ENCODE results near the gene GPR132.

GPR132 gene

DNA sequence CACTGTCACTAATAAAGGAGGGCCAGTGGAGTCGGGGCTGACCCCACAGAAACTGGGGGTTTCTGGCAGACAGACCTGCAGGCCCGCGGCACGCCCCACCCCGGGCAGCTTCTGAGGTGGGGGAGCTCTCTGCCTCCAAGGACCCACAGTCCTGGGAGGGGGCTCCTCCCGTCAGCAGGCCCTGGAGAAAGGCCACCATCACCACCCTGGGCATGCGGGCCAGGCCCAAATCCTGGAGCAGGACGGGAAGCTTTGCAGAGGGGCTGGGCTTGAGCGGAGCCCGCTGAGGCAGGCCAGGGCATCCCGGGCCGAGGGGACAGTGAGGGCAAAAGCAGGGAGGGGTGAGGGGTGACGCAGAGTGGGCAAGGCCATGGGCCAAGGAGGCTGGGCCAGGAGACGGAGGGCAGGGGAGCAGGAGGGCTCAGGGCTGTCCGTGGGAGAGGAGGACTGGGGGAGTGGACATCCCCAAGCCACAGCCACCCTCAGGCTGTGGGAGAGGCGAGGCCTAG lies 11.1 kb upstream of the GPR132 start:
- Histone ChIP-seq H3K9me3 (ENCODE audit: control insufficient read depth in 1 of 2, low read length in 2 of 2) (no peaks in the 10 kb centered on the region), H3K27ac (ENCODE audit: low read depth, low read length) (no peak overlapping the region), H3K27me3 (ENCODE audit: control insufficient read depth in 1 of 2, insufficient read depth in 2 of 2, low read length in 2 of 2) (peaks cover 8 to 13% of the 10 kb centered on the region in 2 donors), H3K36me3 (ENCODE audit: control insufficient read depth in 1 of 2, insufficient read depth in 2 of 2, low read length in 2 of 2) (no peaks in the 10 kb centered on the region), H3K9ac (ENCODE audit: low read depth in 1 of 2, low read length in 2 of 2) (no peak overlapping the region), H3K4me3 (ENCODE audit: low read depth in 1 of 2, low read length in 2 of 2) (no peak overlapping the region), H3K4me1 (ENCODE audit: control insufficient read depth in 1 of 2, insufficient read depth in 2 of 2, low read length in 2 of 2) (peaks cover 0 to 4% of the 10 kb centered on the region in 2 donors)

DNA sequence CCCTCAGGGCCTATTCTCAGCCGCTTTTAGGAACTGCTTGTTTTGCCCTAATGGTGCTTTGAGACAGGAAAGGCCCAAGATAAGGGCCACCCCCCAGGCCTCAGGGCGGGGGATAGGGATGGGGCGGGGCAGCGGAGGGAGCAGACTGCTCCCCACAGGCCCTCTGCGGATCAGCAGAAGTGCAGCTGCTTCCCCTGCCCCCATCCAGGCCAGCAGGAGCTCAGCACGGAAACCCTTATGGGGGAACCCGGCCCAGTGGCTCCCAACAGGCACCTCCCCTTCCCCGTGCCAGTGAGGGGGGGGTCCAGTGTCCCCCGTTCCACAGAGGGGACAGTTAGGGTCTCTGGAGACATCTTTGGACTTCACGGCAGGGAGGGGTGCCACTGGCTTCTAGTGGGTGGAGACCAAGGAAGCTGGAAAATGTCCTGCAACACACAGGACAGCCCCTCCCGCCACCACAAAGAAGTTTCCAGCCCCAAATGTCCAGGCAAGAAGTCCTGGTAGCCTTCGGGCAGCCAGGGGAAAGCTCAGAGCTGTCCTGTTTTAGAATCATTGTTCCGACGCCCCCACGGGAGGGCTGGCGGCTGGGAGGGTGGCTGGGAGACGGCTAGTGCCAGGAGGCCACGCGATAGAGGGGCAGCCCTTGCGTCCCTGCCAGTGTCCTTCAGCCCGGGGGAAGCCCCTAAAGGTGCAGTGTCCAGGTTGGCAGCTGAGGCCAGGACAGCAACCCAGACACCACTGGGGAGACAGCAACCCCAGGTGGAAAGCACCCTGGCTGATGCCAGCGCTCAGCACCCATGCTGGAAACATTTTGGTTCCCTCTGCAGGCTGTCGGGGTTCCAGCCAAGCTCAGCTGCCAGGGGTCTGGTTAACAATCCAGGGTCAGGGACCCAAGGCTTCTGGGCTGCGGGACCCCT lies 10.4 kb upstream of the GPR132 start:
- no peak overlapping the region for H3K27ac ChIP-seq (ENCODE audit: low read depth, low read length)

DNA sequence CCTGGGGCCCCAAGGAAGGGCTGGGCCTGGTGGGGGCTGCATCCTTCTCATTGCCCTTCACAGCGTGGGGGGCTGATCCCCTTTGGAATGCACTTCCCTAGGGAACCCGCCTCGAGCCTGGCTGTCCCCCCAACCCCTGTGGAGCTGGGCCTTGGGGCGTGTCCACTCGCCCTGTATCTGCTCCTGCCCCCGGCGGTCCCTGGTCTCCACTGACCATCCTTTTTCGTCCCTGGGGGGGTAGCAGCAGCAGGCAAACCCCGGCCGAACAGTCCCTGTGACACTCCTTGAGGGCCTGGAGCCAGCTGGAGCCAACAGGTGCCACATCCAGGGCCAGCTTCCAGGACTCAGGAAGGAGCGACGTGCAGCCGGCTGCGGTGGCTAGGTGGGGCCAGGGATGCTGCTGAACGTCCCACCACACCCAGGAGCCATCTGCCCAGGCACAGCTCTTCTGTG lies 9.4 kb upstream of the GPR132 start:
- Histone ChIP-seq H3K27ac (ENCODE audit: low read depth, low read length) (no peak overlapping the region), H3K36me3 (ENCODE audit: control insufficient read depth in 1 of 2, insufficient read depth in 2 of 2, low read length in 2 of 2) (no peaks in the 10 kb centered on the region), H3K4me3 (ENCODE audit: low read depth in 1 of 2, low read length in 2 of 2) (no peak overlapping the region), H3K9me3 (ENCODE audit: control insufficient read depth in 1 of 2, low read length in 2 of 2) (no peaks in the 10 kb centered on the region), H3K27me3 (ENCODE audit: control insufficient read depth in 1 of 2, insufficient read depth in 2 of 2, low read length in 2 of 2) (peaks cover 8 to 13% of the 10 kb centered on the region in 2 donors), H3K4me1 (ENCODE audit: control insufficient read depth in 1 of 2, insufficient read depth in 2 of 2, low read length in 2 of 2) (peaks cover 0 to 4% of the 10 kb centered on the region in 2 donors), H3K9ac (ENCODE audit: low read depth in 1 of 2, low read length in 2 of 2) (peak overlapping the region in 1 of 2 donors; percentile 18)

More for the DNA sequence above, 10.4 kb upstream of the GPR132 start:
- Histone ChIP-seq H3K36me3 (ENCODE audit: control insufficient read depth in 1 of 2, insufficient read depth in 2 of 2, low read length in 2 of 2) (no peaks in the 10 kb centered on the region), H3K9ac (ENCODE audit: low read depth in 1 of 2, low read length in 2 of 2) (no peak overlapping the region), H3K4me1 (ENCODE audit: control insufficient read depth in 1 of 2, insufficient read depth in 2 of 2, low read length in 2 of 2) (peaks cover 0 to 4% of the 10 kb centered on the region in 2 donors), H3K4me3 (ENCODE audit: low read depth in 1 of 2, low read length in 2 of 2) (no peak overlapping the region), H3K9me3 (ENCODE audit: control insufficient read depth in 1 of 2, low read length in 2 of 2) (no peaks in the 10 kb centered on the region), H3K27me3 (ENCODE audit: control insufficient read depth in 1 of 2, insufficient read depth in 2 of 2, low read length in 2 of 2) (peaks cover 8 to 13% of the 10 kb centered on the region in 2 donors)

DNA sequence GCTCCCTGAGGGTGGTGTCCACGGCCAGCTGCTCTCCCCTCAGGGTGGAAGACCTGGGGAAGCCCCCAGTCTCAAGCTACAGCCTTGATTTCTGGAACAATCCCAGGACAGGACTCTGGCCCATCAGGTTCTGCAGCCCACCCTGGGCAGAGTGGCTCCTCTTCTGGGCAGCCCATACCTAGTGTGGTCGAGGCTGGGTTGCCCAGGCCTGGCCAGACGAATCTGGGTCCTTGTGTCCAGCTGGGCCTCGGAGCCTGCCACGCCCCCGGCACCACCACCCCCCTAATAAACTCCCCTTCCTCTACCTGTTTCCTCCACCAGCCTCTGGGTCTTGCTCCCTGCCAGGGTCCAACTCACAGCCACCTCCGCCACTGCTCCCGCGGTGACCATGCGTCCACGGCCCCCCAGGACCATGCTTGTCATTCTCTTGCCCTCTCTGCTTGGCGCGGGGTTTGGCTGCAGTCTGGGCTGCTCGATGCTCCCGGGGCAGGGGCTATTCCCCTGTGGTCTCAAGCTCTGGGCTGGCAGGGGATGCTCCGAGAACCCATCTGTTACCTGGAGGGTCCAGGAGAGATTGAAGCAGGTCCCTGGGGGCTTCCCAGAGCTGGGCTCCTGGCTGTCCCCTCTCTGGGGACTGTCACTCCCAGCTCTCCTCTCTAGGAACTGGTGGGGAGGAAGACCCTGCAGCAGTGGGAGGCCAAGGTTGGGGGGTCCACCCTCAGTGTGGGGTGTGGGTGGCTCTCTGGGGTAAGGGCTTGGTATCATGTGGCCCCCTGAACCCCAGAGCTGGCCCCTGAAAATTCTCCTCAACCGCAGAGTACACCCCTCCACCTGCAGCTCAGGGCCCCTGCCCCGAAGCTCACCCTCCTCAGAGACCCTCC lies 8.7 kb upstream of the GPR132 start:
- no peaks in the 10 kb centered on the region for H3K9me3 ChIP-seq (ENCODE audit: control insufficient read depth in 1 of 2, low read length in 2 of 2)
- no peaks in the 10 kb centered on the region for H3K36me3 ChIP-seq (ENCODE audit: control insufficient read depth in 1 of 2, insufficient read depth in 2 of 2, low read length in 2 of 2)
- no peak overlapping the region for H3K4me3 ChIP-seq (ENCODE audit: low read depth in 1 of 2, low read length in 2 of 2)
- peaks cover 0 to 4% of the 10 kb centered on the region in 2 donors for H3K4me1 ChIP-seq (ENCODE audit: control insufficient read depth in 1 of 2, insufficient read depth in 2 of 2, low read length in 2 of 2)
- H3K9ac ChIP-seq (ENCODE audit: low read depth in 1 of 2, low read length in 2 of 2), result no peak overlapping the region
- H3K27ac ChIP-seq (ENCODE audit: low read depth, low read length), result no peak overlapping the region
- peaks cover 8 to 13% of the 10 kb centered on the region in 2 donors for H3K27me3 ChIP-seq (ENCODE audit: control insufficient read depth in 1 of 2, insufficient read depth in 2 of 2, low read length in 2 of 2)

DNA sequence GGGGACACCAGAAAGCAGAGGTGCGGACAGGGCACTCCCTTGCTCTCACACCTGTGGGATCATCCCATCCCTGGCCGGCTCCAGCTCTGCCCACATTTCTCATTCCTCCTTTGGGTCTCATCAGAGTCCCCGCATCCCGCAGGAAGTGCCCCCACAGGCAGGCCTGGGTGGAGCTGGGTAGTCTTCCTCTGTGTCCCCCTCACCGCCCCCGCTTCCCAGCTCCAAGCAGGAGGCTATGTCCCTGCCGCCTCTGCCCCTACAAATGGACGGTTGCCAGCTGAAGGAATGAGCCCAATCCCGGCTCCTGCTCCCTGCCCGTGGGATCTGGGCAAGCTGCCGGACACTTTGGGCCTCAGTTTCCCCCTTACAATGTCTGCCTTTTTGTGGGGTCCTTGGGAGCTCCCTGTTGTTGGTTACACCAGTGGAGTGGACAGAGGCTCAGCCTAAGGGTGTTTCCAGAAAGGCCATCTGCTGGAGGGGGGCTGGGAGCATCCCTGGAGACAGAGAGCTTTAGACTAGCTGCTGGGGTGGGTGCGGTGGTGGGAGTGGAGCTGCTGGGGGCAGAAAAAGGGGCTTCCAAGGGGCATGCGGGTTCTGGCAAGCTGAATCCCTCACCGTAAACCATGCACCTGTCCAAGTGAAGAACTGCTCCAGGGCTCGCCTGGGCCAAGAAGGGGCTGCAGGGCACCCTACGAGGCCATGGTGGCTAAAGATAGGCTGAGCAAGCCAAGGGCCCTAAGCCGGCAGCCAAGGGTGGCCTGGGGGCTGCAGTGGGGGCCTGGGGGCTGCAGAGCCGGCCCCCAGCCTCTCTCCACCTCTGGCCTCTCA lies 7.9 kb upstream of the GPR132 start:
- Histone ChIP-seq H3K27ac (ENCODE audit: low read depth, low read length) (no peak overlapping the region), H3K27me3 (ENCODE audit: control insufficient read depth in 1 of 2, insufficient read depth in 2 of 2, low read length in 2 of 2) (peaks cover 8 to 13% of the 10 kb centered on the region in 2 donors), H3K9ac (ENCODE audit: low read depth in 1 of 2, low read length in 2 of 2) (no peak overlapping the region), H3K9me3 (ENCODE audit: control insufficient read depth in 1 of 2, low read length in 2 of 2) (no peaks in the 10 kb centered on the region), H3K4me1 (ENCODE audit: control insufficient read depth in 1 of 2, insufficient read depth in 2 of 2, low read length in 2 of 2) (peaks cover 0 to 4% of the 10 kb centered on the region in 2 donors), H3K36me3 (ENCODE audit: control insufficient read depth in 1 of 2, insufficient read depth in 2 of 2, low read length in 2 of 2) (no peaks in the 10 kb centered on the region), H3K4me3 (ENCODE audit: low read depth in 1 of 2, low read length in 2 of 2) (no peak overlapping the region)

DNA sequence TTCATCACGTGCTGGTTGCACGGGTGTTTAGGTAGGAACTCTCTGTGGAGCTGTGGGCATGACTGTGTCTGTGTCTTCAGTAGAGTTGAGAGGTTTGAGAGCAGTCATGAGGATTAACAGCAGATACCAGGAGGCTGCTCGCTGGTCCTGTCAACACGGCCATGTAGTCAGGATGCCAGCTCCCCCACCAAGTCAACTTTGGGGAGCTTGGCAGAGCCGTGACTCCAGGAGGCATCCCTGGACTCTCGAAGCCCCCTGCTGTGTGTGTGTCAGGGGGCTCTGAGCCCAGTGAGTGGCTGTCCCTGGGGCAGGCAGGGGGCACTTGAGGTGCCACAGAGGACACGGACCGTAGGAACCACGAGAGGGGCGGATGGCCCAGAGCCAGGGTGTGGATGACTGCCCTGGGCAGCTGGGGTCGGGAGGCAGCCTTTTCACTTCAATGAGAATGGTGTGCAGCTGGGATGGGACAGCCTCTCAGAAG lies 7.2 kb upstream of the GPR132 start:
- Histone ChIP-seq H3K4me3 (ENCODE audit: low read depth in 1 of 2, low read length in 2 of 2) (no peak overlapping the region), H3K9me3 (ENCODE audit: control insufficient read depth in 1 of 2, low read length in 2 of 2) (no peaks in the 10 kb centered on the region), H3K9ac (ENCODE audit: low read depth in 1 of 2, low read length in 2 of 2) (no peak overlapping the region), H3K27ac (ENCODE audit: low read depth, low read length) (no peak overlapping the region), H3K4me1 (ENCODE audit: control insufficient read depth in 1 of 2, insufficient read depth in 2 of 2, low read length in 2 of 2) (peaks cover 0 to 6% of the 10 kb centered on the region in 2 donors), H3K36me3 (ENCODE audit: control insufficient read depth in 1 of 2, insufficient read depth in 2 of 2, low read length in 2 of 2) (no peaks in the 10 kb centered on the region), H3K27me3 (ENCODE audit: control insufficient read depth in 1 of 2, insufficient read depth in 2 of 2, low read length in 2 of 2) (peaks cover 8 to 11% of the 10 kb centered on the region in 2 donors)

DNA sequence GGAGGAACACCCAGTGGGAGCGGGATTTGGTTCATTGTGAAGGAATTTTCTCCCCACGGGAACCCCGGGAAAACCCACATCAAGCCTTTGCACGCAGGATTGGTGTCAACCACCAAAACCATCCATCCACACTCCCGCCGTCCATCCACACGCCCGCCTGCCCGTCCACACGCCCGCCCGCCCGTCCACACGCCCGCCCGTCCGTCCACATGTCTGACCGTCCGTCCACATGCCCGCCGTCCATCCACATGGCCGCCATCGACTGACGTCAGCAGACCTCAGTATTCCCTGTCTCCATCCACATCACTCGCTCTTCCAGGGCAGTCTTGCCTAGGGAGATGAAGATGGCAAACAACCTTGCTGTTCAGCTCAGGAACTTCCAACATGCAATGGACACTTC lies 6.7 kb upstream of the GPR132 start:
- Histone ChIP-seq H3K4me3 (ENCODE audit: low read depth in 1 of 2, low read length in 2 of 2) (no peak overlapping the region), H3K27ac (ENCODE audit: low read depth, low read length) (no peak overlapping the region), H3K27me3 (ENCODE audit: control insufficient read depth in 1 of 2, insufficient read depth in 2 of 2, low read length in 2 of 2) (peaks cover 7 to 8% of the 10 kb centered on the region in 2 donors), H3K9ac (ENCODE audit: low read depth in 1 of 2, low read length in 2 of 2) (no peak overlapping the region), H3K9me3 (ENCODE audit: control insufficient read depth in 1 of 2, low read length in 2 of 2) (no peaks in the 10 kb centered on the region), H3K4me1 (ENCODE audit: control insufficient read depth in 1 of 2, insufficient read depth in 2 of 2, low read length in 2 of 2) (peaks cover 0 to 5% of the 10 kb centered on the region in 2 donors), H3K36me3 (ENCODE audit: control insufficient read depth in 1 of 2, insufficient read depth in 2 of 2, low read length in 2 of 2) (no peaks in the 10 kb centered on the region)

DNA sequence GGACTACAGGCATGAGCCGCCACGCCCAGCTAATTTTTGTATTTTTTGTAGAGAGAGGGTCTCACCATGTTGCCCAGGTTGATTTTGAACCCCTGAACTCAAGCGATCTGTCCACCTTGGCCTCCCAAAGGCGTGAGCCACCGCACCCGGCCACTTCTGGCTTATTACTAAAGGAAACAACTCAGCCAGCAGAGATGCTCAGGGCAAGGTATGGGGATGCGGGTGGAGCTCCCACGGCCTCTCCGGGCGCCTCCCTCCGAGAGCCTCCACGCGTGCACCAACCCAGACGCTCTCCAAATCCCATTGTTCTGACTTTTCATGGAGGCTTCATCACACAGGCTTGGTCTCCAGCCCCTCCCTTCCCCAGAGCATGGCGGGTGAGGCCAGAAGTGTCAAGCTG lies 6.1 kb upstream of the GPR132 start:
- no peak overlapping the region for H3K4me3 ChIP-seq (ENCODE audit: low read depth in 1 of 2, low read length in 2 of 2)

DNA sequence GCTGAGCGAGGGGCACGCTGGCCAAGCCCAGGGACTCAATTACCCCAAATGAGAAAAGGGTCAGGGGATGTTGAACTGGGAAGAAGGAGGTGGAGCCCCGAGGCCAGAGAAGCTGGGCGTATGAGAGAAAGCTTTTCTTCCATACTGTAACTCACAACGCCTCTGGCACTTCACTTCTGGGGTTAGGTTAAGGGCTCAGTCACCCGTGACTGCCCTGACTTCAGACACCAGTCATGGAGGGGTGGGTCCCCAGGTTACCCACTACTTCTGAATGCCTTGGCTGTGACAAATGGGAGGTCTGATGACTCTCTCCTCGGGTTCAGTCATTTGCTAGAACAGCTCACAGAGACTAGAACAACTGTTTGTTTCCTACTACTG lies 5.5 kb upstream of the GPR132 start:
- no peaks in the 10 kb centered on the region for H3K36me3 ChIP-seq (ENCODE audit: control insufficient read depth in 1 of 2, insufficient read depth in 2 of 2, low read length in 2 of 2)
- no peak overlapping the region for H3K4me3 ChIP-seq (ENCODE audit: low read depth in 1 of 2, low read length in 2 of 2)
- H3K9me3 ChIP-seq (ENCODE audit: control insufficient read depth in 1 of 2, low read length in 2 of 2), result no peaks in the 10 kb centered on the region
- no peak overlapping the region for H3K27ac ChIP-seq (ENCODE audit: low read depth, low read length)
- peaks cover 7 to 8% of the 10 kb centered on the region in 2 donors for H3K27me3 ChIP-seq (ENCODE audit: control insufficient read depth in 1 of 2, insufficient read depth in 2 of 2, low read length in 2 of 2)
- no peak overlapping the region for H3K9ac ChIP-seq (ENCODE audit: low read depth in 1 of 2, low read length in 2 of 2)
- peaks cover 0 to 11% of the 10 kb centered on the region in 2 donors for H3K4me1 ChIP-seq (ENCODE audit: control insufficient read depth in 1 of 2, insufficient read depth in 2 of 2, low read length in 2 of 2)

More for the DNA sequence above, 6.1 kb upstream of the GPR132 start:
- peaks cover 7 to 8% of the 10 kb centered on the region in 2 donors for H3K27me3 ChIP-seq (ENCODE audit: control insufficient read depth in 1 of 2, insufficient read depth in 2 of 2, low read length in 2 of 2)
- no peaks in the 10 kb centered on the region for H3K9me3 ChIP-seq (ENCODE audit: control insufficient read depth in 1 of 2, low read length in 2 of 2)
- H3K36me3 ChIP-seq (ENCODE audit: control insufficient read depth in 1 of 2, insufficient read depth in 2 of 2, low read length in 2 of 2), result no peaks in the 10 kb centered on the region
- H3K9ac ChIP-seq (ENCODE audit: low read depth in 1 of 2, low read length in 2 of 2), result no peak overlapping the region
- no peak overlapping the region for H3K27ac ChIP-seq (ENCODE audit: low read depth, low read length)
- H3K4me1 ChIP-seq (ENCODE audit: control insufficient read depth in 1 of 2, insufficient read depth in 2 of 2, low read length in 2 of 2), result peaks cover 0 to 11% of the 10 kb centered on the region in 2 donors

Data from duodenal mucosa (tissue), 2 donors.